Skeletal muscle tissue (tissue), 4 donors: ENCODE results near the gene PLA2G12A. TPM values are rescaled to one million over a fixed set of nuclear protein-coding genes. Genes with fewer than 3 reads are reported as not detected.

Experiments used
- H3K27ac ChIP-seq: one replicate; pipeline ENCODE4 v1.7.0; 2013; ENCODE audit warnings: mild to moderate bottlenecking, low read depth, low read length, inconsistent platforms
- H3K27me3 ChIP-seq, 3 donors: one replicate each; pipeline ENCODE4 v1.7.0; 2013; ENCODE audit warnings: low read length in 3 of 3; ENCODE audit not compliant: control insufficient read depth in 3 of 3, insufficient read depth in 3 of 3
- H3K36me3 ChIP-seq, 3 donors: one replicate each; pipeline ENCODE4 v1.7.0; 2013; ENCODE audit warnings: low read length in 3 of 3; ENCODE audit not compliant: control insufficient read depth in 3 of 3, insufficient read depth in 3 of 3
- H3K4me1 ChIP-seq, 3 donors: one replicate each; pipeline ENCODE4 v1.7.0; 2013; ENCODE audit warnings: low read length in 3 of 3, mild to moderate bottlenecking in 3 of 3; ENCODE audit not compliant: control insufficient read depth in 3 of 3, insufficient read depth in 3 of 3
- H3K4me3 ChIP-seq, 3 donors: one replicate each; pipeline ENCODE4 v1.7.0; 2013; ENCODE audit warnings: low read length in 3 of 3
- H3K9ac ChIP-seq, 3 donors: one replicate each; pipeline ENCODE4 v1.7.0; 2013; ENCODE audit warnings: low read length in 3 of 3, mild to moderate bottlenecking in 3 of 3, moderate library complexity in 2 of 3, low read depth in 1 of 3
- H3K9me3 ChIP-seq, 3 donors: one replicate each; pipeline ENCODE4 v1.7.0; 2013; ENCODE audit warnings: low read length in 3 of 3; ENCODE audit not compliant: control insufficient read depth in 3 of 3
- total RNA-seq: library from RNA; depleted of rRNA; stranded (reverse); fragments of >200 nt; gene quantifications from one replicate; pipeline ENCODE4 v1.2.3, GENCODE V29; 2014
- donor health status: Osteomylitis.

Gene PLA2G12A
- total RNA-seq, 1 donor from 2014 or later: 5.2 TPM

GRCh38 chr4:109749388-109750082 is 19.7 kb upstream of the PLA2G12A start:
- no peak overlapping the region for H3K4me3 ChIP-seq
- H3K4me1 ChIP-seq: no peaks in the 10 kb centered on the region
- no peak overlapping the region for H3K27ac ChIP-seq
- H3K9ac ChIP-seq: no peak overlapping the region
- no peaks in the 10 kb centered on the region for H3K36me3 ChIP-seq
- H3K9me3 ChIP-seq: no peaks in the 10 kb centered on the region
- H3K27me3 ChIP-seq: no peaks in the 10 kb centered on the region

DNA sequence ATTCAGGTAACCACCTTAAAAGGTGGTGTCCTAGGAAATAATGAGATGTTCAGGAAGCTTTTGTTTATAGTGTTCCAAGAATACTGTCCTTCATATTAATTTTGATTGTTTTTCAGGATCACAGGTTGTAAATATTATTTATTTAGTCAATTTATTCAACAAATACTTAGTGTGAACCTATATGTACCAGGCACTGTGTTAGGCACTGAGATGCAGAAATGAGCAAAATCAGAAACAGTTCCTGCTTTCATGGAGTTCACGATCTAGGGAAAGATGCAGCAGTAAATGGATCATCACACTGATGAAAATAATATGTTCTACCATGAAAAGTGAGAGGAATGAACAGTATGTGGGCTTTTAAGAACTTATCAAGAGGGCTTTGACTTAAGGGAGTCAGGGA is 18.2 kb upstream of the PLA2G12A start:
- Histone ChIP-seq H3K36me3 (no peaks in the 10 kb centered on the region), H3K4me1 (no peaks in the 10 kb centered on the region), H3K9ac (no peak overlapping the region), H3K27me3 (no peaks in the 10 kb centered on the region), H3K9me3 (no peaks in the 10 kb centered on the region), H3K27ac (no peak overlapping the region), H3K4me3 (no peak overlapping the region)

DNA sequence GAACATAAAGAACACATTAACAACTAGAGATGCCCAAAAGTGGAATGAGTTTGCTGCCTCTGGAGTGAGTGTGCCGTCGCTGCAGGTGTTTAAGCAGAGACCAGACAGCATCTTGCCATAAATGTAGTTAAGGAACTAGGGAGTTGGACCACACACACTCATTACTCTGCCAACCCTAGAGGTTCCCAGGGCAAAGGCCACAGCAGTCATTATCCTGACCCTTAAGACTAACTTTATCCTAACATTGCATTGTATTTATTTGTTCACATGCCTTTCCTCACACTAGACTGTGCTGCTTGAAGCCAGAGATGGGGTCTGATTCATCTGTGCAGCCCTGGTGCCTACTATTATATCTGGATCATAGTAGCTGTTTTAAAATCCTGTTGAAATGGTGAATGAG is 16.9 kb upstream of the PLA2G12A start:
- H3K27me3 ChIP-seq: no peaks in the 10 kb centered on the region
- no peaks in the 10 kb centered on the region for H3K9me3 ChIP-seq
- H3K4me1 ChIP-seq: no peaks in the 10 kb centered on the region
- no peak overlapping the region for H3K27ac ChIP-seq
- H3K4me3 ChIP-seq: no peak overlapping the region
- H3K36me3 ChIP-seq: no peaks in the 10 kb centered on the region
- H3K9ac ChIP-seq: no peak overlapping the region

- H3K36me3 ChIP-seq: no peaks in the 10 kb centered on the region
- no peak overlapping the region for H3K9ac ChIP-seq
- H3K9me3 ChIP-seq: no peaks in the 10 kb centered on the region
- no peak overlapping the region for H3K4me3 ChIP-seq
- H3K27ac ChIP-seq: no peak overlapping the region
- H3K4me1 ChIP-seq: no peaks in the 10 kb centered on the region
- H3K27me3 ChIP-seq: no peaks in the 10 kb centered on the region
These were observed 16.0 kb upstream of the PLA2G12A start for GRCh38 chr4:109745830-109746229.

DNA sequence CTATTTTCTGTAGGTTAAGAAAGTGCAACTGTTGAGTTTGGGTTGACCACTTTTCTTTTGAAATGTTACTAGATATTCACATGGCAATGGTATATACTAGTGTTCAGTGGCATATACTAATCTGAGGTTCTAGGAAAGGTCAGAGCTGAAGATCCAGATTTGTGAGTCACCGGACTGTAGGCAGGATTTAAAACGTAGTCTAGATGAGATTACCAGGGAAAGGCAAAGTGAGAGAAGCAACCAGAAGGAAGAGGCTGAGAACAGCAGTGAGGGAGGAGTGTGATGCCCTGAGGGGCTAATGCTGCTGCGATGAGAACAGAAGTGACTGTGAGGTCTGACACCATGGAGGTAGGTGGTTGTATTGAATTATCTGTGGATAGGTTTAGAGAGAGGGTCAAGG is 9.7 kb upstream of the PLA2G12A start:
- H3K9ac ChIP-seq: no peak overlapping the region
- no peaks in the 10 kb centered on the region for H3K36me3 ChIP-seq
- H3K4me1 ChIP-seq: no peaks in the 10 kb centered on the region
- no peak overlapping the region for H3K27ac ChIP-seq
- no peaks in the 10 kb centered on the region for H3K9me3 ChIP-seq
- H3K4me3 ChIP-seq: no peak overlapping the region
- H3K27me3 ChIP-seq: no peaks in the 10 kb centered on the region

DNA sequence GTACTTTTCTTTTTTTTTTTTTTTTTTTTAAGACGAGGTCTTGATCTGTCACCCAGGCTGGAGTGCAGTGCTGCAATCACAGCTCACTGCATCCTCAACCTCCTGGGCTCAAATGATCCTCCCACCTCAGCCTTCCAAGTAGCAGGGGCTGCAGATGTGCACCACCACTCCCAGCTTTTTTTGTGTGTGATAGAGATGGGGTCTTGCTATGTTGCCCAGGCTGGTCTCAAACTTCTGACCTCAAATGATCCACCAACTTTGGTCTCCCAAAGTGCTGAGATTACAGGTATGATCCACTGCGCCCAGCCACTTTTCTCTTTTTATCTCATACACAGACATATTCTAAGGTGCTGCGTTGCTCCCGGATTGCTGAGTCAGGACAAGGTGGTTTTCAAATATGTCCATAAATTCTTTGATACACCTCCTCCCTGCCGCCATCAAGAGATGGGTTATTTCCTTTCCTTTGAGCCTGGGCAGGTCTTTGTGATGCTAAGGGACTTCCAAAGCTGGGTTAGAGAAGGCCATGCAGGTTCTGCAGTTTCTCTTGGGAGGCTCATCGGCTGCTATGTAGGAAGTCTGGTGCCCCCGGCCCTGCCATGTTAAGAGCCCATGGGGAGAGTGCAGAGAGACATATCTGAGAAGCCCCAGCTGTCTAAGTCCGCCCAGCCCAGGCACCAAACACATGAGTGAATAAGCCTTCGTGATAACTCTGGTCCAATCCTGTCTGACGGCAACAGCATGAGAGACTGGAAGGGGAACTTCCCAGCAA is 8.4 kb upstream of the PLA2G12A start:
- Histone ChIP-seq H3K36me3 (no peaks in the 10 kb centered on the region), H3K4me1 (no peaks in the 10 kb centered on the region), H3K4me3 (no peak overlapping the region), H3K27me3 (no peaks in the 10 kb centered on the region), H3K9me3 (no peaks in the 10 kb centered on the region), H3K9ac (no peak overlapping the region), H3K27ac (no peak overlapping the region)

DNA sequence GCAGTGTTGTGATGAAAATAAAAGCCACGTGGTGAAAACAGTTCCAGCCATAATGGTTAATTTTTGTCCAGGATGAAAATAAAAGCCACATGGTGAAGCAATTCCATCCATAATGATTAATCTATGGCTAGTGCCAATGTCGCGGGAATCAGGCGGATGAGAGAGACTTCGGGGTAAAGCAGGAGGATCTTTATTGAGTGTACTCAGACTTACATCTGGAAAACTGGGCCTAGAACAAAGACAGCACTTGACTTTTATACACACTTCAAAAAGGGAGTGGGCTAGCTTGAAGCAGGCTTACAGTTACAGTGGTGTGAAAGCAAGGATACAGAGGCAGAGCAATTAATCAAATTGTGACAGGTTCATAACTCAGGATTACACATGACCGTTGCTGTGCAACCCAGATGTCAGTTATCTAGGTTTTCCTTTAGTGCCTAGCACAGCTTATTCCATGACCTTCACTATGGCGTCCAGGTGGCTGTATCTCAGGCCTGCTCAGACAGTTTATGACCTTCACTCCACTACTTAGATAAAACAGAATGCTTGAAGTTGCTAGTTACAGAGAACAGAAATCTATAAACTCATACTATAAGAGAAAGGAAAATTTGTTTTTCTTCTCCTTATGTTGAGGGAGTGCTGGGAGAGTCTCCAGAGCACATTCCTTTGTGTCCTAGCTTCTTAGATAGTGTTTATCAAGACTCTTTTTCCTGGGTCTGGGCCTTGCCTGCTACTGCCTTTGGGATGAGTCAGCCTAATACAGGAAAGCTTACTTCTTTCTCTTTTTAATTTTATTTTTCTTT is 5.9 kb upstream of the PLA2G12A start:
- Histone ChIP-seq H3K27me3 (no peaks in the 10 kb centered on the region), H3K27ac (no peak overlapping the region), H3K9ac (no peak overlapping the region), H3K36me3 (no peaks in the 10 kb centered on the region), H3K4me1 (peaks cover 0 to 2% (median 0%) of the 10 kb centered on the region in 3 donors), H3K4me3 (no peak overlapping the region), H3K9me3 (no peaks in the 10 kb centered on the region)

GRCh38 chr4:109733728-109734127 is 3.9 kb upstream of the PLA2G12A start:
- H3K27ac ChIP-seq: no peak overlapping the region
- no peaks in the 10 kb centered on the region for H3K36me3 ChIP-seq
- no peak overlapping the region for H3K9ac ChIP-seq
- no peaks in the 10 kb centered on the region for H3K27me3 ChIP-seq
- no peak overlapping the region for H3K4me3 ChIP-seq
- no peaks in the 10 kb centered on the region for H3K9me3 ChIP-seq
- peaks cover 3 to 13% (median 7%) of the 10 kb centered on the region in 3 donors for H3K4me1 ChIP-seq

DNA sequence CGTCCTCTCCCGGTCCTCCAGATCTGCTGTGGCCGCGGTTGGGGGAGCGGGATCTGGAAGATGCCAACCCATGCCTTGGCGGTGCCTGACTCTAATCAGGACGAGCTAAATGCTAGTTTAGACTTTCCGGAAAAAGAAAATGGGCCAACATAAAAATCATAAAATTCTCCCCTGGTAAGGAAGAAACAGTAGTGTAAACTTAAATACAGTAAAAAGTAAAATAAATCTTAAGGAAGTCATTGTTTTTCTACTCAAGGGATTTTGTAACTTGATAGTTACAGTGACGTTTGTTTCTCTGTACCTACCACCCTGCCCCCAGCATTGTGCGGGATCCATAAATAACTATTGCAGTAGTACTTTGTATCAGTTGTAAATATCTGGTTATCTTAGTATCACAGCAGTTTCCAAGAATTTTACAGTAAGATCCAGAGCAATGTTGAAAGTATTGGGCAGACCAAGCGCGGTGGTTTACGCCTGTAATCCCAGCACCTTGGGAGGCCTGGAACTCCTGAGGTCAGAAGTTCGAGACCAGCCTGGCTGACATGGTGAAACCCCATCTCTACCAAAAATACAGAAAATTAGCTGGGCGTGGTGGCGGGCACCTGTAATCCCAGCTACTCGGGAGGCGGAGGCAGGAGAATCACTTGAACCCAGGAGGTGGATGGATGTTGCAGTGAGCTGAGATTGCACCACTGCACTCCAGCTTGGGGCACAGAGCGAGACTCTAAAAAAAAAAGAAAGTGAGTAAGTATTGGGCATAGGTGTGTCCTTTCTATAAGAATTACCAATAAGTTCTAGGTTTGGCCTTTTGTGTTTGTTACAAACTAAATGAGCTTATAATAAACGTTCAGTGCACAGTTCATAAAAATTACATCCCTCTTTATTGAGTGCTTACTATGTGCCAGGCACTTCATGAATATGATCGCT is 1.0 kb upstream of the PLA2G12A start:
- Histone ChIP-seq H3K9ac (peak overlapping the region; percentile 88 to 96 (median 91)), H3K27me3 (no peaks in the 10 kb centered on the region), H3K27ac (peak overlapping the region; percentile 91), H3K36me3 (no peaks in the 10 kb centered on the region), H3K9me3 (no peaks in the 10 kb centered on the region), H3K4me3 (peak overlapping the region; percentile 78 to 91 (median 90)), H3K4me1 (peaks cover 7 to 17% (median 8%) of the 10 kb centered on the region in 3 donors)
